HG03159 (cell line): ENCODE data around the gene RSPRY1.

Experiments
- ATAC-seq: cut with Tn5 transposase; IDR thresholded peaks from one replicate; pipeline ENCODE4 v1.9.1; 2021; ENCODE audit warnings: mild to moderate bottlenecking, moderate library complexity; ENCODE audit not compliant: unreplicated experiment

Gene RSPRY1

DNA sequence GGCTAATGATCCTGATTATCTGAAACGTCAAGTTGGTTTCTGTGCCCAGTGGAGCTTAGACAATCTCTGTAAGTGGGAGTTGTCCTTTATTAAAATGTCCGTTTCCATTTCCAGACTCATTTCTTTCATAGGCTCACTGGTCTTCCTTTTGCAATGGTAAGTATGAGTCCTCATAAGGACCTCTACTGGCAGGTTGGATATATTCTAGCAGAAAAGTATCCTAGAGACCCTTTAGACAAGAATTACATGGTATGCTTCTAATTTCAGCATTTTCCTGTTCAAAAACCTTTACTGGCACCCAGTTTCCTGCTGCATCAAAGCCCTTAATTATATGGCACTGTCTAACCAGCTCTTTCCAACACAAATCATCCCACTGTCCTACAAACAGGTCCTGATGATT is 30.8 kb downstream of the RSPRY1 start:
- ATAC-seq, result no peak

GRCh38 chr16:57223057-57223456 is 36.9 kb downstream of the RSPRY1 start:
- ATAC-seq, result no peak

DNA sequence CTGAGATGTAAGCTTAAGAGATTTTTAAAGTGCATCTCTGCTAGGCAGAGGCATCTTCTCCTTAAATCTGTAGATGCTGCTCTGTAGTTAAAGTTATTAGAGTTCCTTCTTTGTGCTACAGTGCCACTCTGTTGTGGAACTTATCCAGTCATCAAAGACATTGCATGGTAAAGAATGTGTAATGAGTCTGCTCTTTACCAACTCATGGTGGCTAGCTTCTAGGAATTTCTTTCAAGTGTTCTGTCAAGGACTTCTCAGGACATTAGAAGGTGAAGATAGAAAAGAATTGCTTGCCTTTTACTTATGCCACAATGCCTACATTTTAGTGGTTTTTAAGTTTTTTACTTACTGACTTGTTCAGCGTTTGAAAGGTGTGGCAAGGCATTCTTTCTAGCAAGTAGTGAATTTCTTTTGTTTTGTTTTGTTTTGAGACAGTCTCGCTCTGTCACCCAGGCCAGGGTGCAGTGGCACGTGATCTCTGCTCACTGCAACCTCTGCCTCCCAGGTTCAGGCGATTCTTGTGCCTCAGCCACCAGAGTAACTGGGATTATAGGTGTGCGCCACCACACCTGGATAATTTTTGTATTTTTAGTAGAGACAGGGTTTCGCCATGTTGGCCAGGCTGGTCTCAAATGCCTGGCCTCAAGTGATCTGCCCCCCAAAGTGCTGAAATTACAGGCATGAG is 38.7 kb downstream of the RSPRY1 start:
- no peak for ATAC-seq

- no peak for ATAC-seq
Measured at GRCh38 chr16:57225978-57226377, 39.8 kb downstream of the RSPRY1 start.

- no peak for ATAC-seq
Measured at GRCh38 chr16:57226701-57227621, 40.8 kb downstream of the RSPRY1 start.

DNA sequence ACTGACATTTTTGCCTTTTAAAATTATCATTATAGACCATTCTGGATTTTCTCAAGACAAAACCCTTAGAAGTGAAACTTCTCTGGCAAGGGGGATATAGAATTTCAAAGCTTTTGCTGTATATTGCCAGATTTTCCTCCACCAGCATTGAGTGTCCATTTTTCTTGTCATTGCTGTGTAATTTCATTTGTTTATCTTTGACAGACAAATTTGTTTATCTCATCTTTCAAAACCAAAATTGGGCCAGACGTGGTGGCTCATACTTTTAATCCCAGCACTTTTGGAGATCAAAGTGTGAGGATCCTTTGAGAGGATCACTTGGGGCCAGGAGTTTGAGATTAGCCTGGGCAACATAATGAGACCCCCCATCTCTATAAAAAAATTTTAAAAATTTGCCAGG is 43.0 kb downstream of the RSPRY1 start:
- no peak for ATAC-seq

DNA sequence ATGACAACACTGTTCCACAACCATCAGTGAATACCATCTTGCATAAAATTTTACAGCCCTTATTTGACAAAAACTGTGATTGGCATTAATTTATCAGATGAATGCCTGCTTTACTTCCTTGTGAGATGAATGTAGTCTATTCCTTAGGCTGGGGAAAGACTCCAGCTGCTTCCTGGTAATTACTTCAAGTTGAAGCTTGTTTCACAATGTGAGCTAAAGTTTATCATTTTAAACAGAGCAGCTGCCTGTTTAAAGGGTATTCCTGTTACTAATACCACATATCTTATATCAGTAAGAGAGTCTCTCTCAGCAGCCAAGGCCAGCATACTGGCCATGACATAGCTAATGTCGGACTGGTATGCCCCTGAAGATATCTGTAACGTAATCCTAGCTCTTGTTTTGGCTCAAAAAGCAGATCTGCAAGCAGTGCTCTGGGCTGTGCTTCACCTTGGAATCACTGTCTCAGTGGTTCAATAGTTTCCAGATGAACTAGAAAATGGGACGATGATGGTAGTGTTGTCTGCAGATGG is 45.8 kb downstream of the RSPRY1 start:
- ATAC-seq, result no peak

GRCh38 chr16:57233944-57234706 is 48.0 kb downstream of the RSPRY1 start:
- ATAC-seq, result no peak

GRCh38 chr16:57234707-57235092 is 48.6 kb downstream of the RSPRY1 start:
- ATAC-seq, result no peak

- ATAC-seq, result no peak
Measured at GRCh38 chr16:57235128-57236021, 49.2 kb downstream of the RSPRY1 start.

GRCh38 chr16:57236022-57236350 is 49.9 kb downstream of the RSPRY1 start:
- ATAC-seq, result no peak

- no peak for ATAC-seq
Measured at GRCh38 chr16:57238682-57239081, 52.6 kb downstream of the RSPRY1 start.

DNA sequence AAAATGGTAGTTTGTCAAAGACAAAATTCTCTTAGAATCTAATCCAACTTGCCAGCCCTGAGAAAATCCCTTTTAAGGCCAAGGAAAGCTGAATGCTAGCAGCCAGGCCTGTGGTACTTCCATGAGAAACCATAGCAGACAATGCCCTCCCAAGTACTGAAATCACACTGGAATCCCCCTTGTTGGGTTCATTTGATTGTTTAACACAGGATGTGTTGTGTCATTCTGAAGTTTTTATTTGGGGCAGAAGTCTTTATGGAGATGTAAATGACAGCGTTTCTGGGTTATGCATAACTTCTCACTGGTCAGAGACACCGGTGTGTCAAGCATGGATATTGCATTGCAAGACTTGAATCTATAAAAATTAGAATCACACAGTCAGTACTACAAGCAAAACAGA is 53.0 kb downstream of the RSPRY1 start:
- ATAC-seq, result no peak

GRCh38 chr16:57240851-57241250 is 54.7 kb downstream of the RSPRY1 start:
- no peak for ATAC-seq

DNA sequence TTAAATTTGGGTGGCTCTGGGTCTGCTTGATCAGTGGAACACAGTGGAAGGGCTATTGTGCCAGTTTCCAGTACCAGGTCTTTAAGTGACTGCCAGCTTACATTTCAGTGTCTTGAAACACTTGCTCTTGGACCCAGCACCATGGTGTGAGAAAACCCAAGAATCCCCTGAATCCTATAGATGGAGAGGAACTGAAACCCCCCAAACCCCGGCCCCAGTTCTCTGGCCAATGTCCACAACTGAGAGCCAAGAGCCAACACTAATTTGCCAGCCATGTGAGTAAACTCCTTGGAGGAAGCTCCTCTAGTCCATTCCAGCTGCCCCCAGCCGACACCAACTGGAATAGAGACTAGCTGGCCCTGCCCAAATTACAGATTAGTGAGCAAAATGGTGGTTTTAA is 56.5 kb downstream of the RSPRY1 start:
- no peak for ATAC-seq

GRCh38 chr16:57244463-57244766 is 58.3 kb downstream of the RSPRY1 start:
- ATAC-seq, result peak; percentile 35

GRCh38 chr16:57244767-57245471 is 58.8 kb downstream of the RSPRY1 start, which contains the start of gene ARL2BP:
Gene ARL2BP (plus strand): TSS chr16:57245259. CDS start chr16:57245368, 109 bp downstream.
- peak; percentile 93 for ATAC-seq

GRCh38 chr16:57245472-57246113 is 59.5 kb downstream of the RSPRY1 start:
- ATAC-seq, result no peak

GRCh38 chr16:57251352-57251751 is 65.2 kb downstream of the RSPRY1 start:
- ATAC-seq, result no peak
